GM18505 (cell line): ENCODE results near the gene CSTPP1.
"Not testable (repeated sequence)": the region's sequence is repeated elsewhere in the genome, so short reads cannot be mapped to it uniquely, and the experiment has no call there.

ENCODE experiments used
- ATAC-seq: cut with Tn5 transposase; IDR thresholded peaks from one replicate; pipeline ENCODE4 v1.9.1; 2021; ENCODE audit not compliant: unreplicated experiment
- POLR2A ChIP-seq: IDR thresholded peaks from 4 replicates; pipeline ENCODE4 v1.6.1; 2011; ENCODE audit warnings: borderline replicate concordance; ENCODE audit not compliant: insufficient read depth, insufficient read length; ENCODE audit errors: extremely low read depth

Gene CSTPP1

GRCh38 chr11:47184711-47185304, 248.2 kb downstream of the CSTPP1 start:
- no peak for TF ChIP-seq POLR2A
- no peak for ATAC-seq

- no peak for ATAC-seq
- no peak for TF ChIP-seq POLR2A
Measured at GRCh38 chr11:47185305-47186075, 248.9 kb downstream of the CSTPP1 start.

DNA sequence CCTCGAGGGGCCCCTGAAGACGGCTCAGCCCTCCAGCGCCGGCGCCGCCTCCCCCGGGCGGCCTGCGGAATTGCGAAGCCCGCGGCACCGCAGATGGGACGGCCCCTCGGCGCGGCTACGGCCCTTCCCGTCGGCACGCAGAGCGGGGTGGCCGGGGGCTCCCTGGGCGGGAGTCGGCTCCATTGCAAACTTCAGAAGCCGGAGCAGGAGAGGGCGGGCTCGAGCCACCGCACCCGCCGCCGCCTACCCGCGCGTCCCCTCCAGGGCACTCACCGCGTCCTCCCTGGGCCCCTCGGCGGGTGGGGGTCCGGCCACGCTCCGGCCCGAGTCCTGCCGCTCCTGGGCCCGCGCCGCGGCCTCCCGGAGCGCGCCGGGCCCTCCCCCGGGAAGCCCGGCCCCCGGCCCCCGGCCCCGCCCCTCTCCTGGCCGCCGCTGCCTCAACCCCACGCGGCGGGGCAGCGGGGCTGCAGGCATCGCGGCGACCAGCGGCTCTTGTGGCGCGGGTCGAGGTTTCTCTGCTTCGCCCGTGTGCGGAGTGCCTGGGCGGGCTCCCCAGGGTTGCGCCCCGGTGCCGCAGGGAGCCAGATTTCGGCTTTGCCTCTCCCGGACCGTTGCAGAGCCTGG, 249.6 kb downstream of the CSTPP1 start, which contains the start of gene PACSIN3:
Gene PACSIN3 (minus strand): TSS at position 359 of the 624 bp plus-strand sequence. CDS start 3,707 bp downstream, outside the sequence.
- ATAC-seq: peak; percentile 49
- no peak for TF ChIP-seq POLR2A

GRCh38 chr11:47186700-47187695, 250.4 kb downstream of the CSTPP1 start:
- TF ChIP-seq POLR2A: no peak
- ATAC-seq: no peak

- TF ChIP-seq POLR2A: no peak
- ATAC-seq: no peak
Measured at GRCh38 chr11:47187723-47188122, 251.2 kb downstream of the CSTPP1 start.

DNA sequence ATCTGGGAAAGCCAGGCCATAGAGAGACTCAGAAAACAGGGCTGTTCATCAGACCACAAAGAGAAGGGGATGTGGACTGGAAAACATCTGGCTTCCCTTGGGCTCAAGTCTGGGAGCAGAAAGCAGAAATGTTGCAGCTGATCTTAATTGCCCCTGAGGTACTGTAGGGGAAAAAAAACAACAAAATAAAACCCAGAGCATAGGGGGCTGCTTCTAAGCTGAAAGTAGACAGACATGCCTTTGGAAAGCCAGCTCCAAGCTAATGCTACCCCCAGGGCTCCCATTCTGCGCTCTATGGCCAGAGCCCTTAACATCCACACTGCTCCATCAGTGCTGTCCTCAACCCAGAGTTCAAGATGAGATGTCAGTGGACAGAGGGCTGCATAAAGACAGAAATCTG, 251.7 kb downstream of the CSTPP1 start:
- TF ChIP-seq POLR2A: no peak
- no peak for ATAC-seq

DNA sequence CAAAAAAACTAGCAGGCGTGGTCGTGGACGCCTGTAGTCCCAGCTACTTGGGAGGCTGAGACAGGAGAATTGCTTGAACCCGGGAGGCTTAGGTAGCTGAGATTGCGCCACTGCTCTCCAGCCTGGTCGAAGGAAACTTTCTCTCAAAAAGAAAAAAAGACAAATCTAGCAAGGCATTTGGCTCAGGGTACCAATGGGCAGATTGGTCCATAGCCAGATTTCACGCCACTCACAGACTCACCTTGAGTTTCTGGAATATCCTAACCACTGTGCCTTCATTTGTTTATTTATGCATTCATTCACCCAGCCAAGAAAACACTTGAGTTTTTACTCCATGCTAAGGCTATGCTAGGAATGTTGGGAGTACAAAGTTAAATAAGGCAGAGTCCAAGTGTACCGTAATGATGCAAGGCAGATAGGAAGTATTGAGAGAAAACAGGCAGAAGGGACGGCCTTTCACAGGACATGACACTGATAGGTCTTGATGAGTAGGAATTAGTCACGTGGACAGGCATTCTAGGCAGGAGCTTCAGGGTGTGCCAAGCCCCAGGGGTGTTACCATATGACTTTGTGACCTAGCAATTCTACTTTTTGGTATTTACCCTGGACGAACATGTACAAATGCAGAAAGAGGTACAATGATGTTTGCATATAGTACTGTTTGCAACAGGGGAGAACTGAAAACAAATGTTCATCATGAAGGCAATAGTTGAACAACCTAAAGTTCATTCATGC, 252.7 kb downstream of the CSTPP1 start:
- no peak for ATAC-seq
- no peak for TF ChIP-seq POLR2A

GRCh38 chr11:47191137-47191536, 254.6 kb downstream of the CSTPP1 start:
- ATAC-seq: not testable (repeated sequence)

- TF ChIP-seq POLR2A: no peak
- no peak for ATAC-seq
Measured at GRCh38 chr11:47192111-47192510, 255.6 kb downstream of the CSTPP1 start.

GRCh38 chr11:47198161-47198560, 261.6 kb downstream of the CSTPP1 start:
- not testable (repeated sequence) for ATAC-seq

- no peak for TF ChIP-seq POLR2A
- no peak for ATAC-seq
Measured at GRCh38 chr11:47201015-47201414, 264.5 kb downstream of the CSTPP1 start.

DNA sequence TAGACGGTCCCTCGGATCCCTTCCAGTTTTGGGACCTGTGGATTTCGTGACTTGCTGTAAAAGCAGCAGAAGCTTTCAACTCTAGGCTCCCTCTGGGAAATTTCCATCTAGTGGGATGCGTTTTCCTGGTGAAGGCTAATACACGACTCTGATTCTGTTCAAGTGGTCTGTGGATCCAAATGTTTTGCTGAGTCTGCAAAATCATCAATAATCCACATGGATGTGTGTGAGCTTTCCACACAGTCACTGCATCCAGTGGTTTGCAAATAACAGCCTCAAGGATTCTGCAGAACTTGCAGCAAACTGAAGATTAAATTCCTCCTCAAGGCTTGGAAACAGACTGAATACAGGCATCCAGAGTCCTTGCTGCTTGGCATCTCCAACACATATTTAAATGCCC, 266.0 kb downstream of the CSTPP1 start:
- no peak for TF ChIP-seq POLR2A
- ATAC-seq: no peak
